Panc1 (cell line): ENCODE data around the gene METTL25B. TPM values are rescaled to one million over a fixed set of nuclear protein-coding genes. Genes with fewer than 3 reads are reported as not detected.

Experiments
- ATAC-seq: fragments of 200-7000 bp; cut with Tn5 transposase; 2 replicates; pipeline ENCODE4 v1.9.1; 2020; ENCODE audit warnings: mild to moderate bottlenecking, moderate library complexity
- BruUV-seq: library from RNA; stranded (reverse); fragments of 400-500 nt; replicated peaks from 2 replicates; lab custom pipeline; 2021; lab: Mats Ljungman, UMichigan
- CTCF ChIA-PET: fragments of 300-600 bp; sonication (Branson Sonifier 250); formaldehyde crosslinking; loops from one replicate; lab custom pipeline; 2022; ENCODE audit warnings: antibody characterized with exemption; lab: Charles Lee
- POLR2A ChIA-PET: fragments of 300-600 bp; sonication (Branson Sonifier 250); formaldehyde crosslinking; loops from one replicate; lab custom pipeline; 2022; ENCODE audit warnings: antibody characterized with exemption; lab: Charles Lee
- DNase-seq: peaks from one replicate; pipeline ENCODE4 v3.0.0-alpha.2; 2010; ENCODE audit warnings: low read depth, low spot score
- H3K27ac ChIP-seq: 2 replicates; pipeline ENCODE4 v1.5.1; 2011; ENCODE audit warnings: mild to moderate bottlenecking, low read length, inconsistent platforms
- H3K27me3 ChIP-seq: fragments of 200-500 bp; sonication (Bioruptor generic); 2 replicates; pipeline ENCODE4 v1.6.0; 2014; ENCODE audit warnings: low read length, inconsistent platforms; ENCODE audit not compliant: control insufficient read depth, insufficient read depth
- H3K36me3 ChIP-seq: fragments of 200-500 bp; sonication (Bioruptor generic); 2 replicates; pipeline ENCODE4 v1.5.1; 2014; ENCODE audit warnings: inconsistent platforms, mild to moderate bottlenecking, low read length, moderate library complexity; ENCODE audit not compliant: control insufficient read depth, insufficient read depth
- H3K4me1 ChIP-seq: 2 replicates; pipeline ENCODE4 v1.5.1; 2011; ENCODE audit warnings: inconsistent platforms, mild to moderate bottlenecking, low read length, moderate library complexity; ENCODE audit not compliant: control insufficient read depth, insufficient read depth
- H3K4me3 ChIP-seq, 2 experiments: 2 replicates each; pipeline ENCODE4 v1.5.1; 2011 to 2012; ENCODE audit warnings: low read depth in 2 of 2, low read length in 2 of 2, mild to moderate bottlenecking in 2 of 2, inconsistent platforms in 1 of 2, moderate library complexity in 1 of 2
- H3K9me3 ChIP-seq: fragments of 200-500 bp; sonication (Bioruptor generic); 2 replicates; pipeline ENCODE4 v1.5.1; 2014; ENCODE audit warnings: low read depth, mild to moderate bottlenecking, inconsistent platforms, low read length, moderate library complexity; ENCODE audit not compliant: control insufficient read depth, insufficient read depth
- POLR2AphosphoS5 ChIP-seq: IDR thresholded peaks from 2 replicates; pipeline ENCODE4 v1.6.1; 2012; ENCODE audit warnings: mild to moderate bottlenecking, low read depth, low read length, moderate library complexity
- SIN3A ChIP-seq: IDR thresholded peaks from 2 replicates; pipeline ENCODE4 v1.6.1; 2012; ENCODE audit warnings: low read depth, mild to moderate bottlenecking, low read length, moderate library complexity, borderline replicate concordance; ENCODE audit not compliant: insufficient read depth
- TCF7L2 ChIP-seq: IDR thresholded peaks from 2 replicates; pipeline ENCODE4 v1.6.1; 2011; ENCODE audit warnings: mild to moderate bottlenecking, low read depth, low read length, inconsistent platforms
- in situ Hi-C: cut with HindIII; loops from 2 replicates; pipeline ENCODE4 v1.10.0; 2016; ENCODE audit warnings: low sequenced_read_pairs, low pct_unique_long_range_greater_than_20kb
- intact Hi-C: fragments of 100-400 bp; cut with micrococcal nuclease; formaldehyde crosslinking; loops from one replicate; pipeline ENCODE4 v1.10.0; 2022; ENCODE audit not compliant: unreplicated experiment
- total RNA-seq: library from RNA; stranded (reverse); gene quantifications from one replicate; pipeline ENCODE4 v1.2.1, GENCODE V29; 2021; ENCODE audit not compliant: unreplicated experiment
- TF ChIP-seq, protein P1 (sequence below), 2 experiments: IDR thresholded peaks; 2 replicates each; pipeline ENCODE4 v1.6.1; 2011 to 2012; ENCODE audit warnings: low read depth in 2 of 2, control low read depth in 1 of 2, low read length in 1 of 2, mild to moderate bottlenecking in 1 of 2, moderate library complexity in 1 of 2; ENCODE audit not compliant: insufficient read depth in 1 of 2
- TF ChIP-seq, protein P2 (sequence below): fragments of 450-650 bp; IDR thresholded peaks from 2 replicates; pipeline ENCODE4 v1.5.1; 2017; ENCODE audit warnings: mild to moderate bottlenecking

METTL25B gene
- total RNA-seq, 1 experiment from 2014 or later, result 32.8 TPM

DNA sequence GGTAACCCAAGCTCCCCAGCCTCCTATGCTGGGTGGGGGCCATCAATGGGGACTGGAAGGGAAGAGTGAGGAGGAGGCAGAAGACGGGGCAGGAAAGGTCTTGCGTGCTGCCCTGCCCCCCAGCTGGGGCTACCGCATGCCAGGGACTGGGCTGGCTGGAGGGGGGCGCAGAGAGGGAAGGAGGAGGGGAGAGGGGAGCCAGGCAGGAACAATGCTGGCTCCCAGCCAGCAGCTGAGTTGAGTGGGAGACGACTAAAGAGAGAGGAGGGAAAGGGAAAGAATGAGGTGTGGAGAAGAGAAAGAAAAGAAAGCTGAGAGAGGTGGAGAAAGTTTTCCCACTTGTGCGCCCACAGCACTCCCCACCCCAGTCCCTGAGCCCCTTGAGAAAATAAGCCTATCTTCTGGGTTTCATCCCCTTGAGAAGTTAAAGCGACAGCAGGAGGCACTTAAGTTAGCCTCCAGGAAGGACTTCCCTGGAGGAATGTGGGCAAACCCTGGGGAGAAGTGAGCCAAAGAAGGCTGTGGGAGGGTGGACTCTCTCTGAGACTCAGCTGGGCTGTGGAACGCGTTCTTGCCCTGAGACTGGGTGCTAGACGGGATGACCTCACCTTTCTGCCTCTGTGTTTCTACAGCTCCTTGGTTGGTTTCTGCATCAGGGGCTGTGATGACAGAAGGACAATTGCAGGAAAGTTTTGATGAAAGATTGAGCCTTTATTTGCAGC lies 38.2 kb upstream of the METTL25B start:
- Histone ChIP-seq H3K27me3 (no peaks in the 10 kb centered on the region), H3K9me3 (no peaks in the 10 kb centered on the region), H3K27ac (peak overlapping the region; percentile 95), H3K36me3 (no peaks in the 10 kb centered on the region), H3K4me3 (peak overlapping the region; percentile 39 to 63), H3K4me1 (peaks cover 56% of the 10 kb centered on the region)
- DNase-seq (no peak), ATAC-seq (peak; percentile 0; the same call in 1 of the 2 replicates)
- ChIA-PET POLR2A (interaction anchor here (0.9 to 1.7 kb wide), 5 partner anchors 16 to 51 kb away, joined by 3 to 12 read pairs (median 5); partner anchors contain the start of genes CRABP2 and MRPL24), CTCF (interaction anchor here (0.6 to 5.7 kb wide), 27 partner anchors 8 to 238 kb away, joined by 3 to 118 read pairs (median 6); partner anchors contain the start of genes CRABP2, HDGF, ISG20L2 and METTL25B)
- no TSS peak for BruUV-seq
- TF ChIP-seq, protein P1, sequence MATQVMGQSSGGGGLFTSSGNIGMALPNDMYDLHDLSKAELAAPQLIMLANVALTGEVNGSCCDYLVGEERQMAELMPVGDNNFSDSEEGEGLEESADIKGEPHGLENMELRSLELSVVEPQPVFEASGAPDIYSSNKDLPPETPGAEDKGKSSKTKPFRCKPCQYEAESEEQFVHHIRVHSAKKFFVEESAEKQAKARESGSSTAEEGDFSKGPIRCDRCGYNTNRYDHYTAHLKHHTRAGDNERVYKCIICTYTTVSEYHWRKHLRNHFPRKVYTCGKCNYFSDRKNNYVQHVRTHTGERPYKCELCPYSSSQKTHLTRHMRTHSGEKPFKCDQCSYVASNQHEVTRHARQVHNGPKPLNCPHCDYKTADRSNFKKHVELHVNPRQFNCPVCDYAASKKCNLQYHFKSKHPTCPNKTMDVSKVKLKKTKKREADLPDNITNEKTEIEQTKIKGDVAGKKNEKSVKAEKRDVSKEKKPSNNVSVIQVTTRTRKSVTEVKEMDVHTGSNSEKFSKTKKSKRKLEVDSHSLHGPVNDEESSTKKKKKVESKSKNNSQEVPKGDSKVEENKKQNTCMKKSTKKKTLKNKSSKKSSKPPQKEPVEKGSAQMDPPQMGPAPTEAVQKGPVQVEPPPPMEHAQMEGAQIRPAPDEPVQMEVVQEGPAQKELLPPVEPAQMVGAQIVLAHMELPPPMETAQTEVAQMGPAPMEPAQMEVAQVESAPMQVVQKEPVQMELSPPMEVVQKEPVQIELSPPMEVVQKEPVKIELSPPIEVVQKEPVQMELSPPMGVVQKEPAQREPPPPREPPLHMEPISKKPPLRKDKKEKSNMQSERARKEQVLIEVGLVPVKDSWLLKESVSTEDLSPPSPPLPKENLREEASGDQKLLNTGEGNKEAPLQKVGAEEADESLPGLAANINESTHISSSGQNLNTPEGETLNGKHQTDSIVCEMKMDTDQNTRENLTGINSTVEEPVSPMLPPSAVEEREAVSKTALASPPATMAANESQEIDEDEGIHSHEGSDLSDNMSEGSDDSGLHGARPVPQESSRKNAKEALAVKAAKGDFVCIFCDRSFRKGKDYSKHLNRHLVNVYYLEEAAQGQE (IDR thresholded peaks at IDR 0.05; ENCODE audit: insufficient read depth in 1 of 2, low read depth in 2 of 2, low read length in 1 of 2), result no peak
- 0 out of 2 replicates have a peak, but pooled peaks have one; percentile 32 for TF ChIP-seq POLR2AphosphoS5
- in situ Hi-C loops (no loop called here), intact Hi-C loops (loop anchor here (1.0 to 10.0 kb wide), 3 partner anchors 15 to 175 kb away; partner anchors contain the start of genes CRABP2 and NTRK1)

DNA sequence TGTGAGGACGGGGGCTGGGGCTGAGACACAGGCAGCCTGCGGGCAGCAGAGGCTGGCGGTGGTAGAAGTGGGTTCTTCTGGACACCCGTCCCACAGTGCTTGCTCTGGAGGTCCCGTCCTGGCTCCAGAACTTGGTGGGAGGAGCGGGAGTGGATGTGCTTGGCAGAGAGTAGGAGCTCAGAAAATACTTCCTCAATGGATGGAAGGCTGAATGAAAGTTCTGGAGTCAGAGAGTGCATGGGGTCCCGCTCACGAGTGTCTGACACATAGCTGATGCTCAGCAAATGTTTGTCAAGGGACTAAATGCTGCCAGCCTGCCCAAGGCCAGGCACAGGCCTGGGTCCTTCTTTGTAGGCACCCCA lies 37.6 kb upstream of the METTL25B start:
- intact Hi-C loops (loop anchor here (2.0 to 10.0 kb wide), 2 partner anchors 14 to 174 kb away; partner anchors contain the start of genes CRABP2 and NTRK1), in situ Hi-C loops (no loop called here)
- Histone ChIP-seq H3K27ac (peak overlapping the region; percentile 95), H3K4me1 (peaks cover 56% of the 10 kb centered on the region), H3K27me3 (no peaks in the 10 kb centered on the region), H3K36me3 (no peaks in the 10 kb centered on the region), H3K9me3 (no peaks in the 10 kb centered on the region), H3K4me3 (peak overlapping the region in 1 of 2 experiments; percentile 63; a peak in 1 of 4 replicates)
- TF ChIP-seq POLR2AphosphoS5 (no peak), TCF7L2 (no peak), SIN3A (no peak)
- TF ChIP-seq, protein P2, sequence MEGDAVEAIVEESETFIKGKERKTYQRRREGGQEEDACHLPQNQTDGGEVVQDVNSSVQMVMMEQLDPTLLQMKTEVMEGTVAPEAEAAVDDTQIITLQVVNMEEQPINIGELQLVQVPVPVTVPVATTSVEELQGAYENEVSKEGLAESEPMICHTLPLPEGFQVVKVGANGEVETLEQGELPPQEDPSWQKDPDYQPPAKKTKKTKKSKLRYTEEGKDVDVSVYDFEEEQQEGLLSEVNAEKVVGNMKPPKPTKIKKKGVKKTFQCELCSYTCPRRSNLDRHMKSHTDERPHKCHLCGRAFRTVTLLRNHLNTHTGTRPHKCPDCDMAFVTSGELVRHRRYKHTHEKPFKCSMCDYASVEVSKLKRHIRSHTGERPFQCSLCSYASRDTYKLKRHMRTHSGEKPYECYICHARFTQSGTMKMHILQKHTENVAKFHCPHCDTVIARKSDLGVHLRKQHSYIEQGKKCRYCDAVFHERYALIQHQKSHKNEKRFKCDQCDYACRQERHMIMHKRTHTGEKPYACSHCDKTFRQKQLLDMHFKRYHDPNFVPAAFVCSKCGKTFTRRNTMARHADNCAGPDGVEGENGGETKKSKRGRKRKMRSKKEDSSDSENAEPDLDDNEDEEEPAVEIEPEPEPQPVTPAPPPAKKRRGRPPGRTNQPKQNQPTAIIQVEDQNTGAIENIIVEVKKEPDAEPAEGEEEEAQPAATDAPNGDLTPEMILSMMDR, result no peak
- TF ChIP-seq, protein P1 (IDR thresholded peaks at IDR 0.05; ENCODE audit: insufficient read depth in 1 of 2, low read depth in 2 of 2, low read length in 1 of 2), result no peak
- POLR2A ChIA-PET, result interaction anchor here (0.9 to 1.7 kb wide), 3 partner anchors 15 to 50 kb away, joined by 3 to 5 read pairs (median 3); partner anchors contain the start of genes CRABP2 and MRPL24
- no peak for ATAC-seq
- no peak for DNase-seq
- CTCF ChIA-PET, result interaction anchor here (0.6 to 5.7 kb wide), 12 partner anchors 11 to 222 kb away, joined by 3 to 118 read pairs (median 14); partner anchors contain the start of genes CRABP2, ISG20L2, METTL25B and NTRK1
- BruUV-seq, result no TSS peak
